NCI-H446 treated with DMSO at 0.1 percent for 48 hours (cell line): ENCODE measurements around the gene USF2.

Experiments used
- DNase-seq: peaks from one replicate; lab custom pipeline; 2025; lab: John Stamatoyannopoulos, UW

USF2 gene

GRCh38 chr19:35246466-35247092 is 22.2 kb upstream of the USF2 start:
- DNase-seq, result no peak

GRCh38 chr19:35247526-35248309 is 21.0 kb upstream of the USF2 start:
- no peak for DNase-seq

DNA sequence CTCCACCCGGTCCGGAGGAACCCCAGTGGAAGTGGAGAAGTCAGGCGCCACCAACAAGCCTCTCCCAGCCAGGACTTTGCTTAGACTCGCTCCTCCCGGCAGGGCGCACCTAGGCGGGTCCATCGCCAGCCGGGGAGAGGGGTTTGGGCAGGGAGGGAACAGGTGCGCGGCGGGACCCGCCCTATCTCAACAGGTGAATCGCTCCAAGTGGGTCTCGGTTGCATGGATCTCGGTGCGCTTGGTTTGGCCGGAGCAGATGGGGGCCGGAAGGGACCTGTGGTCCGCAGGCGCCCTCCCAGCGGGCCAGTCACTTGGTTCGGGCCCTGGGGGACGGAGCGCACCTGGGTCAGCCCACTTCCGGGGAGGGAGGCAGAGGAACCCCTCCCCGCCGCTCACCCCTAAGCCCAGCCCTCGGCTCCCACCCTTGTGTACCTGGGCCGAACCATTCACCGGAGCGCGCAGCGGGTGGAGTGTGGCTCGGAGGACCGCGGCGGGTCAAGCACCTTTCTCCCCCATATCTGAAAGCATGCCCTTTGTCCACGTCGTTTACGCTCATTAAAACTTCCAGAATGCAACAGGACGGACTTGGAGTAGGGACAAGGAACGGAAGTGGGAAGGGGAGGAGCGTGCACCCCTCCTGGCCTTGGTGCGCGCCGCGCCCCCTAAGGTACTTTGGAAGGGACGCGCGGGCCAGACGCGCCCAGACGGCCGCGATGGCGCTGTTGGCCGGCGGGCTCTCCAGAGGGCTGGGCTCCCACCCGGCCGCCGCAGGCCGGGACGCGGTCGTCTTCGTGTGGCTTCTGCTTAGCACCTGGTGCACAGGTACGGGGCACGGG is 20.2 kb upstream of the USF2 start, which contains the start of gene LSR:
Gene LSR, plus strand, starts transcription at position 693 of the 836 bp plus-strand sequence. Its CDS starts 21 bp downstream, at position 714.
- DNase-seq, result no peak

DNA sequence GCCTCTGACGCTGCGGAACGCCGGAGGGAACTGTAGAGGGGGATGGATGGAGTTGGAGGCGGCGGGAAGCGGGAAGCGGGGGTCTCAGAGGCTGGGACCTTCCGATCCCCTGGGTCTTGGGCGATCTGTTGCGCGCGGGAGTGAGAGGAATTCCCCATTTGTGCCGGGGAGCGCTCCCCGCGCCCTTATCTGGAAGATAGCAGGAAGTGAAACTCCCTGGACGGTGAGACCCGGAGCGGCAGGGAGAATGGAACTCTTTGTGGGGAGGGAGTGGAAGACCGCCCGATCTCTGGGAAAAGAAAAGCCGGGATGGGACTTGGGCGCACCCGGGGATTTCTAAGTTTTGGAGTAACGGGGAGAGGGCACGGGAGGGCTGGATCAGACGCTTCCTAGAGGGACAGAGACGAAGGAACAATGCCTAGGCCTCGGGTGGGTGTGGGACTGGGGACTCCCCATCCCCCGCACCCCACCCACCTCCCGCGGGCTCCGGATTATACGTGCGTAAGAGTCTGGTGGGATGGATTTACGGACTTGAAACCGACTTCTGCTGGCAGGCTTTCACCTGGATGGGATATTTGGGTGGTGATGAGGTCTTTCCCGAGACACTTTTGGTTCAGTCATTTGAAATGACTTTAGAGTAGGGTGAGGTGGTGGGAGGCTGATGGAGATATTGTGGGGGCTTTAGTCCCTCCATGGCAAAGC is 19.5 kb upstream of the USF2 start:
- no peak for DNase-seq

DNA sequence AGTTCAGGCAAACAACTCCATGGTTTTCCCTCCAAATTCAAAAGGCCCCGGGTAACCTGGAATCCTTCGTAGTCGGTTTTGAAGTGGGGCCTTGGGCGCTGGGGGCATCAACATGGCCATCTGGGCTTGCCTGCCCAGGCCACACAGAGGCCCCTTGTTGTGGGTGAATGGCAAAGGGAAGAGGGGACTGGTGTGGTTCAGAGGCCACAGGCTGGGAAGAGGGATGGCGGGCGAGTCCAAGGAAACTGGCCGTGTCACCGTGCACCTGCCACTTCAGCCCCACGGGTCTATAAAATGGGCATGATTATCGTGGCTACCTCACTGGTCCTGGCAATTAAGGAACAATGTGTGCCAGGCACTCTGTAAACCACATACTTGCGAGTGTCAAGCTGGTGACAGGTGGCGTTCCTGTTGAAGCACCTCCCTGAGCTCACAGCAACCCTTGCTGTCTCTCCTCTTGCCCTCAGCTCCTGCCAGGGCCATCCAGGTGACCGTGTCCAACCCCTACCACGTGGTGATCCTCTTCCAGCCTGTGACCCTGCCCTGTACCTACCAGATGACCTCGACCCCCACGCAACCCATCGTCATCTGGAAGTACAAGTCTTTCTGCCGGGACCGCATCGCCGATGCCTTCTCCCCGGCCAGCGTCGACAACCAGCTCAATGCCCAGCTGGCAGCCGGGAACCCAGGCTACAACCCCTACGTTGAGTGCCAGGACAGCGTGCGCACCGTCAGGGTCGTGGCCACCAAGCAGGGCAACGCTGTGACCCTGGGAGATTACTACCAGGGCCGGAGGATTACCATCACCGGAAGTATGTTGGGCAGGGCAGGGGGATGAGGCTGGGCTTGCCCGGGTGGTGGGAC is 18.7 kb upstream of the USF2 start:
- DNase-seq, result no peak

GRCh38 chr19:35251456-35251855 is 17.3 kb upstream of the USF2 start:
- no peak for DNase-seq

GRCh38 chr19:35253316-35254286 is 15.2 kb upstream of the USF2 start:
- DNase-seq, result no peak

DNA sequence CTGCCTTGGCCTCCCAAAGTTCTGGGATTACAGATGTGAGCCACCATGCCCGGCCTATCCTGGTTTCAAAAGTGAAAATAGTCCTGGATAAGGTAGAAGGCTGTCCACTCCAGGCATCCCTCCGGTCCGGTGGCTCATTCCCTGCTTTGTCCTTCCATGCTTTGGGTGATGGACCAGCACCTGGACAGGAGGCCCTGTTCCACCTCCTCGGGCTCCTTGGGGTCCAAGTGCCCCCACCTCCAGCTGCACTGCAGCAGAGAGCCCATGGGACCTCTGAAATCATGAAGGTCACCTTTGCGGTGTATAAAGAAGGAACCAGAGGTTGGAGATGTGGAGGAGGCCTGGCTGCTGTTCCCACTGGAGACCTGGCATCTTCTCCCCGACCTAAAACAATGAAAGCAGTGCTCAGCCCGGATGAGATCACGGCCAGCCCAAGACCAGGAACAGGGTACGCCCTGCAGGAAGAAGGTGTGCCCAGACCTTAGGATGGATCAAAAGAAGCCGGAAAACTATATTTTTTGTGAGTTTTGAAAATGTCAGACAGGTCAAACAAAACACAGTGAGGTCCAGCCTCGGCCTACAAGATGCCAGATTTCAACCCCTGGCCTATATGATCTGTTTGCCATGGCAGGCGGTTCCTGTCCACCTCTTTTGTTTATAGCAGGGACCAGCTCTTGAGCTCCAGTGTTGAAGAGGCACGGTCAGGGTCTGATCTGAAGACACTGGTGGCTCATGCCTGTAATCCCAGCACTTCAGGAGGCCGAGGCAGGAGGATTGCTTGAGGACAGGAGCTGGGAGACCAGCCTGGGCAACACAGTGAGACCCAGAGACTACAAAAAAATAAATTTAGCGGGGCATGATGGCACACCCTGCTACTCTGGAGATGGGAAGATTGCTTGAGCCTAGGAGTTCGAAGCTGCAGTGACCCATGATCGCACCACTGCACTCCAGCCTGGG is 14.1 kb upstream of the USF2 start:
- DNase-seq, result no peak

GRCh38 chr19:35256566-35256965 is 12.2 kb upstream of the USF2 start:
- no peak for DNase-seq

DNA sequence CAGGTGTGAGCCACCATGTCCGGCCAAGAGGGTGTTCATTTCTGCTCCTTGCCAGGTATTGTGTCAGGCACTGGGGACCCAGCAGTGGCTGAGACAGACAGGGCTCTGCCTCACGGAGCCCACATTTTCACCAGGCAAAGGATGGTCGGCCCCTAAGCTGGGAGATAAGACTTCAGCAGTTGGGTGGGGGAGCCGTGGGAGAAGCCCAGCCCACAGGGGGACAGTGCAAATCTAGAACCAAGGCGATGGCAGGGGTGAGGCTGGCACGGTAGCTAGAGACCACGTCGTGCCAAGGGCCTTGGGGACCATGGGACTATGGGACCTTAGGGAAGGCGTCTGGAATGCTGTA is 11.7 kb upstream of the USF2 start:
- DNase-seq, result no peak

- no peak for DNase-seq
Measured at GRCh38 chr19:35260694-35261304, 8.0 kb upstream of the USF2 start.

- no peak for DNase-seq
Measured at GRCh38 chr19:35261356-35262100, 7.2 kb upstream of the USF2 start.

GRCh38 chr19:35262101-35262761 is 6.5 kb upstream of the USF2 start:
- no peak for DNase-seq

- no peak for DNase-seq
Measured at GRCh38 chr19:35264268-35265125, 4.3 kb upstream of the USF2 start.

GRCh38 chr19:35265126-35265899 is 3.4 kb upstream of the USF2 start:
- no peak for DNase-seq
